Gastroesophageal sphincter (tissue), 4 donors: ENCODE results near the gene TGFBR3L. TPM values are rescaled to one million over a fixed set of nuclear protein-coding genes. Genes with fewer than 3 reads are reported as not detected.

ENCODE experiments used
- ATAC-seq: fragments of 150-250 bp; one replicate; pipeline ENCODE4 v1.9.1; 2016; ENCODE audit warnings: mild to moderate bottlenecking, moderate library complexity
- H3K27ac ChIP-seq, 4 donors: fragments of 200-600 bp; sonication (generic) in 3 of 4; 1 replicate in 3 of 4; 2 replicates in 1 of 4; pipeline ENCODE4 v1.5.1; 2016 to 2019
- H3K27me3 ChIP-seq: fragments of 200-600 bp; sonication (generic); one replicate; pipeline ENCODE4 v1.5.1; 2019
- H3K36me3 ChIP-seq, 2 donors: fragments of 200-600 bp; sonication (generic); one replicate each; pipeline ENCODE4 v1.5.1; 2019; ENCODE audit warnings: control low read depth in 1 of 2
- H3K4me1 ChIP-seq, 3 donors: fragments of 200-600 bp; sonication (generic); 1 replicate in 2 of 3; 2 replicates in 1 of 3; pipeline ENCODE4 v1.5.1; 2016 to 2019; ENCODE audit warnings: control low read depth in 2 of 3
- H3K4me3 ChIP-seq, 2 donors: fragments of 200-600 bp; sonication (generic); one replicate each; pipeline ENCODE4 v1.5.1; 2019; ENCODE audit warnings: mild to moderate bottlenecking in 1 of 2, moderate library complexity in 1 of 2
- H3K9me3 ChIP-seq, 3 donors: fragments of 200-600 bp; sonication (generic); one replicate each; pipeline ENCODE4 v1.5.1; 2017 to 2019; ENCODE audit warnings: control low read depth in 2 of 3
- EP300 ChIP-seq: sonication (generic); formaldehyde crosslinking; IDR thresholded peaks from one replicate; pipeline ENCODE4 v1.6.1; 2017; ENCODE audit warnings: antibody characterized with exemption, mild to moderate bottlenecking
- POLR2A ChIP-seq, 2 donors: fragments of 450-650 bp; IDR thresholded peaks; one replicate each; pipeline ENCODE4 v1.6.1; 2017; ENCODE audit warnings: antibody characterized with exemption in 2 of 2, mild to moderate bottlenecking in 2 of 2, moderate library complexity in 1 of 2
- POLR2AphosphoS5 ChIP-seq: sonication (generic); formaldehyde crosslinking; IDR thresholded peaks from one replicate; pipeline ENCODE4 v1.6.1; 2017; ENCODE audit warnings: antibody characterized with exemption
- WGBS, 2 donors: methylation state at CpG; one replicate each; pipeline ENCODE4 v1.1.5; 2018; ENCODE audit warnings: low coverage in 1 of 2; 5-methylcytosine and 5-hydroxymethylcytosine counted together
- total RNA-seq, 4 donors: library from RNA; depleted of rRNA; stranded (reverse); fragments of >200 nt; gene quantifications; one replicate each; pipeline ENCODE4 v1.1.0, GENCODE V29; 2016
- TF ChIP-seq, protein P1 (sequence below), 4 experiments: fragments of 200-600 bp in 2 of 4; fragments of 450-650 bp in 2 of 4; sonication (generic) in 1 of 4; IDR thresholded peaks; one replicate each; pipeline ENCODE4 v1.5.1; 2017 to 2019; ENCODE audit warnings: antibody characterized with exemption in 4 of 4, mild to moderate bottlenecking in 2 of 4, moderate library complexity in 2 of 4

The TGFBR3L gene
- total RNA-seq, result 1 to 10 TPM; 2.8 to 8.5 (median 5.4) TPM

DNA sequence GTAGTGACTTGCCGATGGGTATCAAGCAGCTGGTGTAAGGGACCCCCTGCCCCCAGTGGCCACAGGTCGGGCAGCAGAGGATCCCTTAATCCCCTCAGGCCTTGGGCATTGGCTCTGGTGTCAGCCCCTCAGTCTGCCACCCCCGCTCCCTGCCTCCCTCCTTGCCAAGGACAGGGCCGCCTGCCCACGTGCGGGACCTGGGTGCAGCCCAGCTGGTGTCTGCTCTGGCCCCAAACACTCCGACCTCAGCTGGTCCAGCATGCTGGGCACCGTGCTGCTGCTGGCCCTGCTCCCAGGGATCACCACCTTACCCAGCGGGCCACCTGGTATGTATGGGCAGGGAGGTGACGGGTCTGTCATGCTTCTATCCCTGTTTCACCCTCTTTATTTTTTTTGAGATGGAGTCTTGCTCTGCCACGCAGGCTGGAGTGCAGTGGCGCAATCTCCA lies at the start of gene TGFBR3L:
TGFBR3L (plus strand) TSS at position 233 of the 448 bp plus-strand sequence.
- H3K4me3 ChIP-seq, result no peak within 1 kb of the TSS
- H3K27ac ChIP-seq, result no peak within 1 kb of the TSS
- TF ChIP-seq POLR2AphosphoS5 (no peak), EP300 (no peak), POLR2A (IDR thresholded peaks at IDR 0.05) (no peak)
- TF ChIP-seq, protein P1, sequence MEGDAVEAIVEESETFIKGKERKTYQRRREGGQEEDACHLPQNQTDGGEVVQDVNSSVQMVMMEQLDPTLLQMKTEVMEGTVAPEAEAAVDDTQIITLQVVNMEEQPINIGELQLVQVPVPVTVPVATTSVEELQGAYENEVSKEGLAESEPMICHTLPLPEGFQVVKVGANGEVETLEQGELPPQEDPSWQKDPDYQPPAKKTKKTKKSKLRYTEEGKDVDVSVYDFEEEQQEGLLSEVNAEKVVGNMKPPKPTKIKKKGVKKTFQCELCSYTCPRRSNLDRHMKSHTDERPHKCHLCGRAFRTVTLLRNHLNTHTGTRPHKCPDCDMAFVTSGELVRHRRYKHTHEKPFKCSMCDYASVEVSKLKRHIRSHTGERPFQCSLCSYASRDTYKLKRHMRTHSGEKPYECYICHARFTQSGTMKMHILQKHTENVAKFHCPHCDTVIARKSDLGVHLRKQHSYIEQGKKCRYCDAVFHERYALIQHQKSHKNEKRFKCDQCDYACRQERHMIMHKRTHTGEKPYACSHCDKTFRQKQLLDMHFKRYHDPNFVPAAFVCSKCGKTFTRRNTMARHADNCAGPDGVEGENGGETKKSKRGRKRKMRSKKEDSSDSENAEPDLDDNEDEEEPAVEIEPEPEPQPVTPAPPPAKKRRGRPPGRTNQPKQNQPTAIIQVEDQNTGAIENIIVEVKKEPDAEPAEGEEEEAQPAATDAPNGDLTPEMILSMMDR (IDR thresholded peaks at IDR 0.05), result no peak
- H3K9me3 ChIP-seq, result no peaks in the 10 kb centered on the region
- WGBS, 2 donors, result 26 to 60% methylated on average over 2 to 4 of the region's 12 CpGs
- H3K4me1 ChIP-seq, result peaks cover 0 to 42% (median 28%) of the 10 kb centered on the region in 3 donors
- H3K27me3 ChIP-seq, result peaks cover 50% of the 10 kb centered on the region
- peaks cover 0 to 44% of the 10 kb centered on the region in 2 donors for H3K36me3 ChIP-seq
- ATAC-seq, result no peak

DNA sequence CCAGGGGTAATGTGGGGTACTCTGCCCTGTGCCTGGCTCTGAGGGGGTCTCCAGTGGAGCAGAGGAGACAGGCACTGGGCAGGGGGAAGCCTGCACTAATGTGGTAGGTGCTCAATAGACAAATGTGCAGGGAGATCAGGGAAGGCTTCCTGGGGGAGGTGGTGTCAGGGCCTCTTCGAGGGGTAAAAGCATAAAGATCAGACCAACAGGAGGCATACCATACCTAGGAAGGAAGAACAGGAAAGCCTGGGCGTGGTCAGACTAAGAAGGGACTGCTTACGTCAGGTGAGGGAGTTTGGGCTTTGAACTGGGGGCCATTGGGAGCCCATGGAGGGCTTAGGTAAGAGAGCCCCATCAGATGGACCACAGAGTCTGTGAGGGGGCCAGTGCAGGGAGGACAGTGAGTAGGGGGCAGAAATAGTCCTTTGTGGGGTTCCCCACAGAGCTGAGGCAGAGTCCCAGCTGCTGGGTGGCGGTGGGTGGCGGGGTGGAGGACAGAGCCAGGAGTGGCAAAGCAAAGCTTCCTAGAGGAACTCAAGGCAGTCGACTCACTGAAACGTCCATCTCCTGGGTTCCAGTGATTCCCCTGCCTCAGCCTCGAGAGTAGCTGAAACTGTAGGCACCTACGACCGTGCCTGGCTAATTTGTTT lies 49.2 kb upstream of the TGFBR3L start:
- TF ChIP-seq EP300 (no peak), POLR2A (IDR thresholded peaks at IDR 0.05) (no peak), POLR2AphosphoS5 (no peak)
- 39 to 53% methylated on average over 7 to 10 of the region's 10 CpGs for WGBS, 2 donors
- Histone ChIP-seq H3K9me3 (no peaks in the 10 kb centered on the region), H3K36me3 (peaks cover 0 to 27% of the 10 kb centered on the region in 2 donors), H3K4me1 (peaks cover 0 to 42% (median 16%) of the 10 kb centered on the region in 3 donors), H3K27me3 (peaks cover 84% of the 10 kb centered on the region), H3K4me3 (no peak overlapping the region), H3K27ac (no peak overlapping the region)
- ATAC-seq, result no peak

DNA sequence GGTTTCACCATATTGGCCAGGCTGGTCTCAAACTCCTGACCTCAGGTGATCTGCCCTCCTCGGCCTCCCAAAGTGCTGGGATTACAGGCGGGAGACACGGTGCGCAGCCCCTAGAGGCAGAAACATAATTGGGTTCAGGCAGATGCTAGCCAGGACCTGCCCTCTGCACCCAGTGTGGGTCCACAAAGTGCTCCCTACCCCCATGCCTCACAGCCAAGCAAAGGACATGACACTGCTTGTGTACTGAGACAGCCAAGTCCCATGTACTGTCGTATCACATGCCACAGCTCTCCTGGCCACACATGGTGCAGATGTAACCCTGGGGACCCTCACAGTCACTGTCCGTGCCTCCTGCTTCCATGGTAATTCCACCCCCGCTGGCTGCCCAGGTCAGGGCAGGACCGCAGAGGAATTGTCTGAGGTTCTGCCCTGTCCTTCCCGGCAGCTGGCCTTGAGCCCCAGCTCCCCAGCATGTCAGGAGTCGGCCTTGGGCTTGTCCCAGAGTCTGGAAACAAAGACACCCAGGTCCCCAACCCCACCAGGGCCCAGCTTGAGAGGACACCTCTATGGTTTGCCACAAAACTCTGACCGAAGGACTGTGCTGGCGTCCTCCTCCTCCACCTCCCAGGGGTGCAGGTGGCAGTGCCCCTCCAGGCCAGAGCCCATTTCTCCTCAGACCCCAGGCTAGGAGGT lies 48.1 kb upstream of the TGFBR3L start:
- Histone ChIP-seq H3K36me3 (peaks cover 0 to 16% of the 10 kb centered on the region in 2 donors), H3K27me3 (peaks cover 73% of the 10 kb centered on the region), H3K9me3 (no peaks in the 10 kb centered on the region), H3K27ac (no peak overlapping the region), H3K4me3 (no peak overlapping the region), H3K4me1 (peaks cover 0 to 48% (median 19%) of the 10 kb centered on the region in 3 donors)
- TF ChIP-seq EP300, result no peak
- TF ChIP-seq POLR2AphosphoS5, result no peak
- WGBS, 2 donors, result 30% methylated on average over 2 of the region's 12 CpGs; no CpG with 5 or more reads in 1 of the 2 donors
- ATAC-seq, result no peak

DNA sequence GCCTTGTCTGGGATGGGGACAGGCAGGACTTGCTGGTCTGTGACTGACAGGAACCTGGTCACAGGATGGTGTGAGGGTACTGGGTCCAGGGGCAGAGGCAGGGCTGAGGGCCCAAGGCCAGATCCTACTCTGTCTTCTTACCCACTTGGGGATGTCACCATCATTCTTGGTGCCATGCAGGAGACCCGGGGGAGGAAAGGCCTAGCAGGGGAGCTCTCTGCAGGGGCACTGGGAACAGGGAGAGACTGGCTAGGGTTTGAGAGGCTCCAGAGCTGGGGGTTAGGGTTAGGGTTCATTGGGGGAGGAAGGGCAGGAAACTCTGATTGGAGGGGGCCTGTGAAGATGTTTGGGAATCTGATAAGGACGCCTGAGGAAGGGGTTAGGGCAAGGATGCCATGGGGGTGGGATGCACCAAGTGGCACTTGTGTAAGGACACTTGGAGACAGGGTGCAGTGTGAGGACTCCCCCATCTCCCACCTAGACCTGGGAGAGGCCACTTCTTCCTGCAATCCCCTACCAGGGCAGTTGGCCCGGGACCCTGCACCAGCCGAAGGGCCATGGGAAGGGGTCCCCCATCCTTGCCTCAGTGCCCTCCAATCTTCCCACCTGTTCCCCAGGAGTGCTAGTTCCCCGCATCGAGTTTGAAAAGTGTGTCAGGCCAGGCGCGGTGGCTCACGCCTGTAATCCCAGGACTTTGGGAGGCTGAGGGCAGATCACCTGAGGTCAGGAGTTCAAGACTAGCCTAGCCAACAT lies 47.4 kb upstream of the TGFBR3L start:
- H3K27me3 ChIP-seq, result peaks cover 71% of the 10 kb centered on the region
- ATAC-seq, result no peak
- 86 to 90% methylated on average over 3 to 7 of the region's 9 CpGs for WGBS, 2 donors
- no peak overlapping the region for H3K4me3 ChIP-seq
- no peak overlapping the region for H3K27ac ChIP-seq
- peaks cover 0 to 10% of the 10 kb centered on the region in 2 donors for H3K36me3 ChIP-seq
- peaks cover 0 to 48% (median 12%) of the 10 kb centered on the region in 3 donors for H3K4me1 ChIP-seq
- no peaks in the 10 kb centered on the region for H3K9me3 ChIP-seq
- TF ChIP-seq EP300 (no peak), POLR2A (IDR thresholded peaks at IDR 0.05) (no peak)

DNA sequence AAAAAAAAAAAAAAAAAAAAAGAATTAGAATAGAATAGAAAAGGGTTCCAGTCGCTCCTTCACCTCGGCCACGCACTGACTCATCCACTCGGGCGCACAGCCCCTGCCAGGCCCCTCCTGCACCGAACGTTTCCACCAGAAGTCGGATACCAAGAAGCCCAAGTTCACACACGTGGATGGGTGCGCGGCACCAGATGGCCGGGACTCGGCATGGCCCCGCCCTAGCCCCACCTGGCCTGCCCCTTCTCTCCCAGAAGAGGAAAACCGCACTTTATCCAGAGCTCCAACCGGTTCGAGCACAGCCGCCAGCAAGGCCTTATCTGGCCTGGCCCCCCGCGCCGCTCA lies 46.3 kb upstream of the TGFBR3L start:
- no peak for TF ChIP-seq POLR2AphosphoS5
- no peak for TF ChIP-seq POLR2A (IDR thresholded peaks at IDR 0.05)
- H3K27ac ChIP-seq, result no peak overlapping the region
- H3K9me3 ChIP-seq, result no peaks in the 10 kb centered on the region
- WGBS, 2 donors, result 22% methylated on average over 14 of the region's 21 CpGs; no CpG with 5 or more reads in 1 of the 2 donors
- peaks cover 0 to 8% of the 10 kb centered on the region in 2 donors for H3K36me3 ChIP-seq
- ATAC-seq, result no peak
- H3K4me3 ChIP-seq, result peak overlapping the region in 1 of 2 donors; percentile 55
- H3K27me3 ChIP-seq, result peaks cover 71% of the 10 kb centered on the region
- peaks cover 0 to 52% (median 13%) of the 10 kb centered on the region in 3 donors for H3K4me1 ChIP-seq

DNA sequence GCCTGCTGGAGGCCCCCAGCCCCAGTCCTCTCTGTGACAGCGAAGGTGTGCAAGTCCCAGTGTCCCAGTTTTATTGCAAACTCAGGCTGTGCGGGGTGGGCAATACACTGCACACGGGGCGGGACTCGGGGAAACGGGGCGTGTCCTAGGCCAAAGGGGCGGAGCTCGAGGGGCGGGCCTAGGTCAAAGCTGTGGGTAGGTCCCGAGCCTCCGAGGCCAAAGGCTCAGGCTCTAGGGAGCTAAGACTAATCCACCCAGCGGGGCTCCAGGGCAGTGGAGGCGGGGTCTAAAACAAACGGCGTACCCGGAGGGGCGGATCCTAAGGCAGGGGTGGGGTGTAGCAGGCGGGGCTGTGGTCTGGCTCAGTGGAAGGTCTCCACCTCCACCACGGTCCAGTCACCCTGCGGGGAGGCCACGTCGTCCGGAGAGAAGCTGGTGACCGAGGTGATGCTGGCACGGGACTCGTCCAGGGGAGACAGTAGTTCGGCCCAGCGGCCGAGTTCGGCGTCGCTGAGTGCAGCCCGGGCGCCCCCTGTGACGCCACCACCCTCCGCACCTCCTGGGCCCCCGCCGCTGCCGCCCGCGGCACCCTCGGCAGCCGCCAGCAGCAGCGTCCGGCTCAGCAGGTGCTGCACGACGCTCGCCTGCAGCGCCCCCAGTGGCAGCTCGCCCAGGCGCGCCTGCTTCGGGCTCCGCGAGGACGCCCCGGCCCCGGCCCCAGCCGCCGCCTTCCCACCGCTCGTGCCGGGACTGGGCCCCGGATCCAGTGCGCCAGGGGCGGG lies 45.8 kb upstream of the TGFBR3L start:
- peak overlapping the region in 3 of 4 donors; percentile 58 to 76 (median 70) for H3K27ac ChIP-seq
- H3K27me3 ChIP-seq, result peaks cover 71% of the 10 kb centered on the region

More for the DNA sequence above, 45.8 kb upstream of the TGFBR3L start:
- peak; percentile 77 for ATAC-seq
- Histone ChIP-seq H3K4me3 (peak overlapping the region; percentile 25 to 55), H3K9me3 (no peaks in the 10 kb centered on the region), H3K36me3 (peaks cover 0 to 2% of the 10 kb centered on the region in 2 donors), H3K4me1 (peaks cover 0 to 57% (median 19%) of the 10 kb centered on the region in 3 donors)
- TF ChIP-seq, protein P1 (IDR thresholded peaks at IDR 0.05), result peak in 3 of 4 experiments; percentile 81 to 88 (median 85)
- TF ChIP-seq POLR2A (IDR thresholded peaks at IDR 0.05), result no peak
- WGBS, 2 donors, result no CpG with 5 or more reads among the region's 67 CpGs
